NCI-H69 (cell line): ENCODE measurements around the gene SYNE2.

Experiments
- DNase-seq: peaks from one replicate; lab custom pipeline; 2025; lab: John Stamatoyannopoulos, UW

SYNE2 gene

GRCh38 chr14:64217308-64217707 lies 364.5 kb downstream of the SYNE2 start:
- no peak for DNase-seq

DNA sequence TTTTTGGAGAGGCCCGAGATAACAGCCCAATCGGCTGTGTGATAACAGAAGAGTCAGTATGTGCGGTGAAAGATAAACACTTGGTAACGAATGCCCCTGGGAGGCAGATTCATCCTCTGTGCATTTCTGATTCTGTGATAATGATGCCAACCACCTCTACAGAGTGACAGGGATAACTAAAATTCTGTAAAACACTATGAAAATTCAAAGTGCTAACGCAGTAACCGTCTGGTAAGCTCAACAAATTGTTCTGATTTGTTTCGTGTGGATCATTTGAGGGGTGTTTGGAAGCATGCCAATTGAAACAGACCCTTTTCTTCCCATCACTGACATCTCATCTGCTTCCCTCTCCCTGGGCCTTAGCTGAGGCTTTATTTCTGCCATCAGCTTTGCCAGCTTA lies 365.0 kb downstream of the SYNE2 start:
- DNase-seq: no peak

DNA sequence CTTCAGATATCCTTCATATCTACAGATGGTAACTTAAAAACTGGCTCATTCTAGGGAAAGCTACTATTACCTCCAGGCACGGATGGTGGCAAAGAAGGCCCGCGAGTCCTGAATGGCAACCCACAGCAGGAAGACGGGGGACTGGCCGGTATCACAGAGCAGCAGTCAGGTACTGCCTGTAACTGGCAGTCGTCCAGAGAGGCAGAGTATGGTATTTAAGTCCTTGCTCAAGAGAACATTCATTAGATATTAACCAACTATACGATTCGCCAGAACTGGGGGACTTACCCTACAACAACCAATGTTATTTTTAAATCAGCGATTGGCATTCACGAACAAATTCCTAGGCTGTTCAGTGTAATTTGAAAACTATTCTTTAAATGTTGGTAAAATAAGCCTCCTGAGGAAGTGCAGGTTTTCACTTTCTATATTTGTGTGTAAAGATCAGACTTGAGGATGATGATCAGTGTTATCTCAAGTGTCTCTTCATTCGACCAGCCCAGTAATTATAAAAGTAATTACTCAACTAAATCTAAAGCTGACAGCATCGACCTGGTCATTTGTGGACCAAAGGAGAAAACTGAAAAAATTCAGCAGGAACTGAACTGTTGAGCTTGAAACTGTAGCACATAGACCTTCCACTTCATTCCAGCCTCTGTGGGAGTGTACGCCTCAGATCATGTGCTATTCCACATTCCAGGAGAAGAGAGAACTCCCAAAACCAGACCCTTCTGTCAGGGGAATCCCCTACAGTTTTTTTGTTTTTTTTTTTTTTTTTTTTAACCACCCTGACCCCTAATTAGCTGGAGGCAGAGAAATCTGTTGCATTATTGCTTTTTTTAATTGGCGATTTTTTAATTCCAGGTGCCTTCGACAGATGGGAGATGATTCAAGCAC lies 365.8 kb downstream of the SYNE2 start:
- no peak for DNase-seq

DNA sequence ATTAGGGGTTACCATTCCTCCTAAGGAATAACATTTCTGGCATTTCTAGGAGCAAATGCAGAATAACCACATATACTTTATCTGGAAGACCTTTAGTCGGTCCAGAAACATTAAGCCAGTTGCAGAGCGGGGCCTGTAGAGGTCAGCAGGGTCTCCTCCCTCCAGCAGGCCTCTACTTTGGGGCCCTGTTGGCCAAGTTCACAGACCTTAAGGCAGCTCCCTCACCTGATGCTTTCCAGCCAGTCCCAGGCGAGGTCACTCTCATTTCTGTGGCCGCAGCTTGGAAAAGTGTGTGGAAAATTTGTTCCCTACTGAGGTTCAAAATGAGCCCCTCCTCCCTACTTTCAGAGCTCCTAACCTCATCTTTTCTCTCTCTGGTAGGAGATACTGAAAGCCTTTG lies 367.3 kb downstream of the SYNE2 start:
- DNase-seq: no peak

- DNase-seq: no peak
Observed at GRCh38 chr14:64220466-64220865, 367.7 kb downstream of the SYNE2 start.

- no peak for DNase-seq
Observed at GRCh38 chr14:64221391-64222003, 368.7 kb downstream of the SYNE2 start.

- no peak for DNase-seq
Observed at GRCh38 chr14:64225151-64225757, 372.4 kb downstream of the SYNE2 start.

DNA sequence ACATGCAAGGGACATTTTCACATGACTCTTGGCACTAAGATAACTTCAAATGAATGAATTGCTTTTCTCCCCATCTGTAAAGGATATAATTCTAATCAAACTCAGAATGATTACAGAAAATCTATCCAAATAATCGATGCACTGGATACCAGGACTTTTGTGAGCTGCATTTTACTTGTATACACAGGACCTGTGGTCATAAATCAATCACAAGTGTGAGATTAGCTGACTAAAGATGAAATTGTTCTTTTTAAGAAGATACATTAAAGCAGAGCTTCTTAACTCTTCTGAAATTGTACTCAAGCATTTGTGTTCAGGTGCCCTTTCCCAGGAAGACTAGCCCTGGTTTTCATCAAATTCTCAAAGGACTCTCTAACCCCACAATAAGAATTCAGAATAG lies 375.1 kb downstream of the SYNE2 start:
- no peak for DNase-seq

DNA sequence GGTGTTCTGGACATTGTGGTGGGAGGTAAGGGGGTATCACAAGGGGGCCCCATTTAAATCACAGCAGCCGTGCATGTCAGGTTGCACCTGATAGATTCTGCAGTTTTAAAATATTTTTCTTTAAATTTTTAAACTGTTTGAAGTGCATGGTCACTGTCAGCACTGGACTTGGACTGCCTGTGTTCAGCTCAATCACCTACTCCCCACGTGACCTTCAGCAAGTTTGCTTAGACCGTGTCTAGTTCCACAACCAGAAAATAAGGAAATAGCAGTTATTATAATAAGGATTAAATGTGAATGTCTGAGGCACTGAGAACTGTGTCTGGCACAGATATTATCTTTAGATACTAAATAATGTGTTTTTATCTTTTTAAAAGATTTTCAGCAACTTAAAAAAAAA lies 376.7 kb downstream of the SYNE2 start:
- DNase-seq: no peak

GRCh38 chr14:64232095-64232838 lies 379.5 kb downstream of the SYNE2 start:
- no peak for DNase-seq

- DNase-seq: no peak
Observed at GRCh38 chr14:64232944-64233343, 380.1 kb downstream of the SYNE2 start.

DNA sequence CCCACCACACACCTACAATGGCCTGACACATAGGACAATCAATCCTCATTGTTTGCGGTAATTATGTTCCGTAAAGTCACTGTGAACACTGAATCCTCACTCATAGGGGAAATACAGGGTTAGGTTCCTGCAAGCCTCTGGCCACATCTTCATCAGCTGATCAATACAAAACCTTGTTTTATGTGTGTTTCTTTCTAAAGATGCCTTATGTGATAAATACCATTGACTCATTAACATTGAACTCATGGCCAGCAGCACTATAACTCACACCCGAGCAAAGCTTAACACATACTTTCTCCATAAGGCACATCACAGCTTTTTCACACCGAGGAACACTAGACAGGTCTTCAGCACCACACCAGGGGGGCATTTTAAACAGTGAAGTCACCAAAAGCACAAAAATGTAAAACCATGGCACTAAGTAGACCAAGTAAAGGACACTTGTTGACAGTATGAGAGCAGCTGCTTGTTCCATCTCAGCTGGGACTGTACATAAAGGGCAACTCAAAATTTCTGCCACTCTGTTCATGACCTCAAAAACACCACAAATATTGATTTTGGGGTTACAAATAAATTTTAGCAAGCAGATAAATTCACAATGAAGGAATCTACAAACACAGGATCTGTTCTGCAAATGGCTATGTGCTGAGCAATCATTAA lies 380.9 kb downstream of the SYNE2 start:
- no peak for DNase-seq

GRCh38 chr14:64234877-64235651 lies 382.3 kb downstream of the SYNE2 start:
- DNase-seq: peak; percentile 85

- DNase-seq: no peak
Observed at GRCh38 chr14:64235652-64236640, 383.1 kb downstream of the SYNE2 start.

DNA sequence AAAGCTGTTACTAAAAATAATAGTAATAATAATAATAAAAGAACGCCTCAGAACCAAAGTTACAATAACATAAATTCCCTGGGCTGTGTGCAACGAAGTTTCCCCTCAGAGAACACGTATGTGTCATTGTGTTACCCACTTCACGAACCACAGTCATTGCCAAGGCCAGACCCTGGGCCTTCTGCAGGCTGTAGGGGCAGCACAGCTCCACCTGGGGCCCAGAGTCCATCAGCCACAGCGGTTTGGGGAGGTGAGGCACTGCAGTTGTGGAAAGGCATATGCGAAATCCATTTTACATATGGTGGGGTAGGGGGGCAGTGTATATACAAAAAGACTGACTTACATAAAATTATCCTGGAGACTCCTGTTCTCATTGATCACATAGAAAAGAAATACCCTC lies 385.2 kb downstream of the SYNE2 start:
- no peak for DNase-seq

GRCh38 chr14:64238631-64239030 lies 385.8 kb downstream of the SYNE2 start:
- DNase-seq: no peak

- DNase-seq: peak; percentile 26
Observed at GRCh38 chr14:64244279-64244678, 391.5 kb downstream of the SYNE2 start.

DNA sequence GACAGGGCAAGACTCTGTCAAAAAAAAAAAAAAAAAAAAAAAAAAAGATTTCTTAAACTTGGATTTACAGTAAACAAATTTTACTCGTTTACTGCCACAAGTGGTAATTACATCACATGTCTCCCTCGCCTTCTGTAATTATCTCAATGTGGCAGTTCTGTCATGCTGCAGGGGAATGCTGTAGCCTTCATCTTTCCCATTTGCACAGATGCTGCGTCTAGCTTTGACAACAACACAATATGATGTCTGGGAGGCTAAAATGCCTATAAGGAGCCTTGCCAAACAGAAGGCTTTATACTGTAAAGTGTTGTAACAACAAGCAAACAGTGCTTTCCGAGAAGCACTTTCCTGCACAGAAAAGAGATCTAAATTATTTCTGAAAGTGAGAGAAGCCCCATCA lies 392.7 kb downstream of the SYNE2 start:
- no peak for DNase-seq

DNA sequence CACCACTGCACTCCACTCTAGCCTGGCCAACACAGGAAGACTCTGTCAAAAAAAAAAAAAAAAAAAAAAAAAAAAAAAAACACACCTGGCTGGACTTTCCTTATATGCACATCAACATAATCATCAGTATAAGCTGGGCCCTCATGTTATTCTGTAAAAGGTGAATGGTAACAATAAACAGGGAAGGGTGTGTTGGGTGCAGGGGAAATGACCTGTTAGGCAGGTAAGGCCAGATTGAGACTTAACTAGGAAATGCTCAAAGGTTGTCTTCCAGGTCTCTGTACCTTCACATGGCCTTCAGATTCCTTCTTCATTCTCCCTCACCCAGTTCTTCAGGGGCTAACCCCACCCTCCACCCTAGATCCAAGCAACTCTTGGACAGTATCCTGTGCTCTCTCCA lies 393.9 kb downstream of the SYNE2 start:
- DNase-seq: no peak

GRCh38 chr14:64247195-64247594 lies 394.4 kb downstream of the SYNE2 start:
- no peak for DNase-seq
